Measurements from ENCODE around the gene TAPBP. TPM values are rescaled to one million over a fixed set of nuclear protein-coding genes. Genes with fewer than 3 reads are reported as not detected.
"Not testable (repeated sequence)": the region's sequence is repeated elsewhere in the genome, so short reads cannot be mapped to it uniquely, and the experiment has no call there.

The TAPBP gene
- 10 to 100 TPM; 29.8 to 53.6 (median 40.3) TPM for polyA plus RNA-seq (ENCODE audit: insufficient read length in 4 of 4)

DNA sequence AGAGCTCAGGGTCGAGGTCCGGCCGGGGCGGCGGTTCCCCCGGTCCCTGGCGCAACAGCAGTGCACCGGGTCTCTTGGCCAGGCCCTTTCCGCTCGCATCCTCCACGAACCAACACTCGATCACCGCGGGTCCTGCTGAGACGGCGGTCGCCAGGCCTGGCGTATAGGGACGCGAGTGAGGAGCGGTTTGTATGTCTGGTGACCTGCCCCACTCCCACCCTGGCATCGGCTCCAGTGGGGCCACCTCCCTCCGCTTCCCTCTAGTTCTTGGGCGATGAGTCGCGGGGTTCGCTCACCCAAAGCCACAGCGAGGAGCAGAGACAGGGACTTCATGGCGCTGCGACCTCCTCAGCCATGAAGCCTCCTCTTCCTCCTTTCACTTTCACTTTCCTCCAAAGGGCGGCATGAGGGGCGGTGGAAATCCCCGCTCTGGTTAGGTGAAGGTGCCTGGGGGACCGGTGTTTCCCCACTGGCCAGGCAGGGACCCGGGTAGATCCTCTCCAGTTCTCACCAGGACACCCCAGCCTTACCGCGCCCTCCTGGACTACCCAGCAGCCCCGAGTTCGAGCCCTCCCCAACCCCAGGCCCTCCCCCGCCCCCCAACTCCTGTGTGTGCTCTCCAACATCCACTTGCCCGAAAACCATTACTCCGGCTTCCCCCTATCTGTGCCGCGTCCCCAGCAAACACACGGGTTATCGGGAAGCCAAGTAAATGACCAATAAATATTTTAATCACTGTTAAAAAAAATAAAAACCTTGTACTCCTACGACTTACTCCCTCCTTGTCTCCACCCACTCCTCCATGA is at the start of gene TAPBP:
TAPBP (minus strand) TSS at position 370 of the 806 bp plus-strand sequence; CDS start at position 333, 37 bp downstream.
- peak in 1 of 4 donors; percentile 60 for DNase-seq (ENCODE audit: low read depth in 4 of 4, low spot score in 2 of 4)

DNA sequence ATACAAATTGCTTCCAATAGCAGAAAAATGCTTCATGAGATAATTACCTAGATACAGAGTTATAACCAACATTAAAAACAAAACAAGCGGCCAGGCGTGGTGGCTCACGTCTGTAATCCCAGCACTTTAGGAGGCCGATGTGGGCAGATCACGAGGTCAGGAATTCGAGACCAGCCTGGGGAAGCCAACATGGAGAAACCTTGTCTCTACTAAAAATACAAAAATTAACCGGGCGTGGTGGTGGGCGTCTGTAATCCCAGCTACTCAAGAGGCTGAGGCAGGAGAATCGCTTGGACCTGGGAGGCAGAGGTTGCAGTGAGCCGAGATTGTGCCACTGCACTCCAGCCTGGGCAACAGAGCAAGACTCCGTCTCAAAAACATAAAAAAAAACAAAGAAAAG is 49.6 kb upstream of the TAPBP start:
- not testable (repeated sequence) for DNase-seq (ENCODE audit: low read depth in 4 of 4, low spot score in 2 of 4)

DNA sequence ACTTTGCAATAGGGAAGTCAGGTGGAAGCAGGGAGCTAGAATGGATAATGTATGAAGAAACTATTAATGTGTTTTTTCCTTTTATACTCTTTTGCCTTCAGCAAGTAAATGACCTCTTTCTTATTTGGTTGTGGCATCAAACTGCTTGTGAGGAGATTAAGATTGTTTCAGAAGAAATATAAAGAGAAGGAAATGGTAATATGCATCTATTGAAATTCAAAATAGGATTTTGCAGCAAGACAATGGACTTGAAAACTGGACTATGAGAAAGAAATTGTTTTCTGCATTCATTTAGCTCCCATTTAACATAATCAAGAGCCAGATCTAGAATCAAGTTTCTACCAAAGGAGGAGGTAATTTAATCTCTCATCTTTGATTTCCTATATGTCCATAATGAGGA is 45.5 kb upstream of the TAPBP start:
- DNase-seq (ENCODE audit: low read depth in 4 of 4, low spot score in 2 of 4), result no peak

DNA sequence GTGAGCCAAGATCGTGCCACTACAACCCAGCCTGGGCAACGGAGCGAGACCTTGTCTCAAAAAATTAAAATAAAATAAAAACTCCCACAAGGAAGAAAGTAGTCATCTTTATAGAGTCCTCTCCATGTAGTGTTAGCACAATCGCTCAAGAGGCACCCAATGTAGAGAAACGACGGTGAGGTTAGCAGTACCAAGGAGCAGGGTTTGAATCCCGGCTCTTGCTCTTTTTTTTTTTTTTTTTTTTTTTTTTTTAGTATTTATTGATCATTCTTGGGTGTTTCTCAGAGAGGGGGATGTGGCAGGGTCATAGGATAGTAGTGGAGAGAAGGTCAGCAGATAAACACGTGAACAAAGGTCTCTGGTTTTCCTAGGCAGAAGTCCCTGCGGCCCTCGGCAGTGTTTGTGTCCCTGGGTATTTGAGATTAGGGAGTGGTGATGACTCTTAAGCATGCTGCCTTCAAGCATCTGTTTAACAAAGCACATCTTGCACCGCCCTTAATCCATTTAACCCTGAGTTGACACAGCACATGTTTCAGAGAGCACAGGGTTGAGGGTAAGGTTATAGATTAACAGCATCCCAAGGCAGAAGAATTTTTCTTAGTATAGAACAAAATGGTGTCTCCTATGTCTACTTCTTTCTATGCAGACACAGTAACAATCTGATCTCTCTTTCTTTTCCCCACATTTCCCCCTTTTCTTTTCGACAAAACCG is 43.4 kb upstream of the TAPBP start:
- not testable (repeated sequence) for DNase-seq (ENCODE audit: low read depth in 4 of 4, low spot score in 2 of 4)

DNA sequence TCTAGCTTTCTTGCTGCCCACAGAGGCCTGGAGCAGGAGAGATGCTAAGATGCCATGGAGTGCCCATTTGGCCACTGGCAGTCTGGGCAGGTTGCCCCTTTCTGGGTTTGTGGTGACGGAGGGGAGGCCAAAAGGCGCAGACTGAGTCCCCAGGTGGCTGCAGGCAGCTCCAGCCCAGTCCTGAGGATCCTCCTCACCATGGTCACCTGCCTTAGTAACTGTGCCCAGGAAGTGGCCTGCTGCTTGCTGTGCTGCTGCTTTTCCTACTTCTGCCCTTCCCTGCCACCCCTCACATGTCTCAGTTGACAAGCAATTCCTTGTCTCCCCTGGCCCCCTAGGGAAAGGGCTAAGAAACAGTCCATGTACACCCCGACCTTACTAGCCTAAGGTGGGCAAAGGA is 42.4 kb upstream of the TAPBP start:
- no peak for DNase-seq (ENCODE audit: low read depth in 4 of 4, low spot score in 2 of 4)

DNA sequence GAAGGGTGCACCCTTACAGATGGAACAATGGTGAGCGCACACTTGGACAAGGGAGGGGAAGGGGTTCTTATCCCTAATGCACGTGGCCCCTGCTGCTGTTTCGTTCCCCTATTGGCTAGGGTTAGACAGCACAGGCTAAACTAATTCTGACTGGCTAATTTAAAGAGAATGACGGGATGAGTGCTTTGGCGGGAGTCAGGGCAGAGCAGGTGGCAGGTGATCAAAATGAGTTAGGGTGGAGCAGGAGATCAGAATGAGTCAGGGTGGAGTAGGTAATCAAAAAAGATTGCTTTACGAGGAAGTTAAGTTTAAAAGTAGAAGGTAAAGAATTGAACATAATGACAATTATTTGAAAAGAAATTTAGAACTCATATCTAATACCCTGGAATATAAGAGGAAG is 42.0 kb upstream of the TAPBP start:
- DNase-seq (ENCODE audit: low read depth in 4 of 4, low spot score in 2 of 4), result not testable (repeated sequence)

DNA sequence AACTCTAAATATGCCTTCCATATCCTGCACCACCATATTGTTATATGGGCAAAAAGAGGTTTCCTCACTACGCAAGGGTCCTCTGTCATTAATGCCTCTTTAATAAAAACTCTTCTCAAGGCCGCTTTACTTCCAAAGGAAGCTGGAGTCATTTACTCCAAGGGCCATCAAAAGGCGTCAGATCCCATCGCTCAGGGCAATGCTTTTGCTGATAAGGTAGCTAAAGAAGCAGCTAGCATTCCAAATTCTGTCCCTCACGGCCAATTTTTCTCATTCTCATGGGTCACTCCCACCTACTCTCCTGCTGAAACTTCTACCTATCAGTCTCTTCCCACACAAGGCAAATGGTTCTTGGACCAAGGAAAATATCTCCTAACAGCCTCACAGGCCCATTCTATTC is 33.9 kb upstream of the TAPBP start:
- DNase-seq (ENCODE audit: low read depth in 4 of 4, low spot score in 2 of 4), result no peak

DNA sequence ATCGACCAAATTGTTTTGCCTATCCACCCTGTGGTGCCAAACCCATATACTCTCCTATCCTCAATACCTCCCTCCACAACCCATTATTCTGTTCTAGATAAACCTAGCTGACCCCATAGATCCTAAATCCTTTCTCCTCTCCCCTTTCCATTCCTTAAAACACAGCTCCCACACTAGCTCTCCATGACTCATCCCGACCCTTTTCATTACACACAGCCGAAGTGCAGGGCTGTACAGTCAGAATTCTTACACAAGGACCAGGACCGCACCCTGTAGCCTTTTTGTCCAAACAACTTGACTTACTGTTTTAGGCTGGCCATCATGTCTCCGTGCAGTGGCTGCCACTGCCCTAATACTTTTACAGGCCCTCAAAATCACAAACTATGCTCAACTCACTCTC is 33.1 kb upstream of the TAPBP start:
- DNase-seq (ENCODE audit: low read depth in 4 of 4, low spot score in 2 of 4), result not testable (repeated sequence)

DNA sequence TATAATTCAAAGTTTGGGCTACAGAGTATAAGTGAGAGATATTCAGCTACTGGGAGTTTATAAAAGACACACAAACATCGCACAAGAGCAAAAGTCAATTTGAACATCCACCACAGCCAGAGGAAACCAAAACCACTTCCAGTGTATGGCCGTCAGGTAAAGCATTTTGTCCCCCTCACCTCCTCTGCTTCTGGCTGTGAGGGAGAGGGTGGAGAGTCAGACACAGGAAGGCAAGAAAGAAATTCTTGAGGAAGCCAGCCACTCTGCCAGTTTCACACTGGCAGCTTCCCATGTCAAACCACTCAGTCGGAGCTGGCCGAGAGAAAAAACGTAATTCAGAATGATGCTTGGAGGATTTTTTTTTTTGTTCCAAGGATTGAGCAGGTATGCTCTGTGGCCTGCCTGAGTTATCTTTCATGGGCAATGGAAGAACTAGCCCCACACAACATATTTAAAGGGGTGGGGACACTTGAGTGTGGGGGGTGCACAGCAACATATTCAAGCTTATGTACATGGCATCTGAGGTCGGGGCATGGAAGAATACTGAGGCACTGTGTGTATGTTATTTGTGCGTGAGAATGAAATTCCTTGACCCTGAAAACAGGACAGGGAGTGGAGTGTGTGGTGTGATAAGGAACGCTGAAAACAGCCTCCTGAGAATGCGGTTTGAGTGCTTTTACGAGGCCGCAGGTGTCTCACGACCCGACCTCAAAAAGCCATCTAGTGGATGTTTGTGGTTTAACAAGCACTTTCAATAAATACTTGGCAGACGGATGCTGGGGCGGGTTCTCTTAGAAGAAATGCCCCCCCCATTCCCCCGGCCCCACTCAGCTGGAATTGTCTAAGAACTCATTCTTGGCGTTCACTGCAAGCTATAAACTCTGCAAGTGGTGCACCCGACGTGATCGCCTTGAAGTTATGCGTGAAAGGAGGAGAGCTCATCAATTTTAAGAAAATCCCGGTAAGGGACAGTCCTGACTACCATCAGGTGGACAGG is 31.1 kb upstream of the TAPBP start:
- DNase-seq (ENCODE audit: low read depth in 4 of 4, low spot score in 2 of 4), result peak in 1 of 4 donors; percentile 49

DNA sequence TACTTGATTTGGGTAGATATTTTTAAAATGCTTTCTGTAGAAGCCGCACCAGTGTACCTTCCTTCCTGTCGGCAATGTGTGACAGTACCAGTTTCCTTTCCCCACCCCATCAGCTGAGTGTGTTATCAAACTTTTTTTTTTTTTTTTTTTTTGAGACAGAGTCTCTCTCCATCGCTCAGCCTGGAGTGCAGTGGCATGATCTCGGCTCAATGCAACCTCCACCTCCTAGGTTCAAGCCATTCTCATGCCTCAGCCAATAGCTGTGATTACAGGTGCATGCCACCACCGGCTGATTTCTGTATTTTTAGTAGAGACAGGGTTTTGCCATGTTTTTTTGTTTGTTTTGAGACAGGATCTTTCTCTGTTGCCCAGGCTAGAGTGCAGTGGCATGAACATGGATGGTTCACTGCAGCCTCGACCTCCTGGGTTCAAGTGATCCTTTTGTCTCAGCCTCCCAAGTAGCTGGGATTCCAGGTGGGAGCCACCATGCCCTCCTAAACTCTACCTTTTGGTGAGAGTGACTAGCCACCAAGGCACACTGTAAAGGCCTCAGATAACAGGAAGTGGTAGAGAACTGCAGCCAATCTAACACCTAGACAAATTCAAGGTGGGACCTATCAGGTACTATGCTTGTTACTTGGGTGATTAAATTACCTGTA is 30.2 kb upstream of the TAPBP start:
- DNase-seq (ENCODE audit: low read depth in 4 of 4, low spot score in 2 of 4), result no peak

DNA sequence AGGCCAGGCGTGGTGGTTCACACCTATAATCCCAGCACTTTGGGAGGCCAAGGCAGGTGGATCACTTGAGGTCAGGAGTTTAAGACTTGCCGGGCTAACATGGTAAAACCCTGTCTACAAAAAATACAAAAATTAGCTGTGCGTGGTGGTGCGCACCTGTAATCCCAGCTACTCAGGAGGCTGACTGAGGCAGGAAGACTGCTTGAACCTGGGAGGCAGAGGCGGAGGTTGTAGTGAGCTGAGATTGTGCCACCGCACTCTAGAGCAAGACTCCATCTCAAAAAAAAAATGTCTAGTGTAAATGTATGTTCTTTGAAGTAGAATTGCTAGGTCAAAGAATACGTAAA is 29.7 kb upstream of the TAPBP start:
- DNase-seq (ENCODE audit: low read depth in 4 of 4, low spot score in 2 of 4), result not testable (repeated sequence)

DNA sequence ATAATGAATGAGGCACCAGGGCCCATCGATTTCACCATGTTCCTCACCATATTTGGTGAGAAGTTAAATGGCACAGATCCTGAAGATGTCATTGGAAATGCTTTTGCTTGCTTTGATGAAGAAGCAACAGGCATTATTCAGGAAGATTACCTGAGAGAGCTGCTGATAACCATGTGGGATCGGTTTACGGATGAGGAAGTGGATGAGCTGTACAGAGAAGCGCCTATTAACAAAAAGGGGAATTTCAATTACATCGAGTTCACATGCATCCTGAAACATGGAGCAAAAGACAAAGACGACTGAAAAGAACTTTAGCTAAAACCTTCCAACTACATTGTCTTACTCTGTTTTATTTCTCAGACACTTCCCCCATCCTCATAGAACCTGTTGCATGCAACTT is 25.3 kb upstream of the TAPBP start:
- no peak for DNase-seq (ENCODE audit: low read depth in 4 of 4, low spot score in 2 of 4)

DNA sequence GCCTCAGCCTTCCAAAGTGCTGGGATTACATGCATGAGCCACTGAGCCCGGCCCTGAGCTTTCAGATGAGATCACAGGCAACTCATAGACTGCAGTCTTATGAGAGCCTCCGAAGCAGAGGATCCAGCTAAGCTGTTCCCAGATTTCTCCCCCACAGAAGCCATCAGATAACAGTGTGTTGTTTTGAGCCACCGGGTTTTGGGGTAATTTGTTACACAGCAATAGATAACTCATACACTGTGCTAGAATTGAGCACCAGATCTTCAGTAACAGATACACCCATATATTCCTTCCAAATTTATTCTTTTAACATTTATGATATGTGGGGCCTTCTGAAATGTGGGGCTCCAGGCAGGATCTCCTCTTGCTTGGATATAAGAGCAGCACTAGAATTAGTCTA is 22.6 kb upstream of the TAPBP start:
- DNase-seq (ENCODE audit: low read depth in 4 of 4, low spot score in 2 of 4), result no peak

DNA sequence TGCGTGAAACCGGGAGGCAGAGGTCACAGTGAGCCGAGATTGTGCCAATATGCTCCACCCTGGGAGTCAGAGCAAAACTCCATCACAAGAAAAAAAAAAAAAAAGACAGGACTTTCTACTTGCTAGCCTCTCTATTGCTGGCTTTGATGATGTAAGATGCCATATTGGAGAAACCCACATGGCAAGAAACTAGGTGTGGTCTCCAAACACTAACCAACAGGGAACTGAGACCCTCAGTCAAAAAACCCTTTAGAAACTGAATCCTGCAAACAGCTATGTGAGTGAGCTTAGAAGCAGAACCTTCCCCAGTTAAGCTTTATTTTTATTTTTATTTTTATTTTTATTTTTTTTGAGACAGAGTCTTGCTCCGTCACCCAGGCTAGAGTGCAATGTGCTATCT is 22.0 kb upstream of the TAPBP start:
- no peak for DNase-seq (ENCODE audit: low read depth in 4 of 4, low spot score in 2 of 4)

DNA sequence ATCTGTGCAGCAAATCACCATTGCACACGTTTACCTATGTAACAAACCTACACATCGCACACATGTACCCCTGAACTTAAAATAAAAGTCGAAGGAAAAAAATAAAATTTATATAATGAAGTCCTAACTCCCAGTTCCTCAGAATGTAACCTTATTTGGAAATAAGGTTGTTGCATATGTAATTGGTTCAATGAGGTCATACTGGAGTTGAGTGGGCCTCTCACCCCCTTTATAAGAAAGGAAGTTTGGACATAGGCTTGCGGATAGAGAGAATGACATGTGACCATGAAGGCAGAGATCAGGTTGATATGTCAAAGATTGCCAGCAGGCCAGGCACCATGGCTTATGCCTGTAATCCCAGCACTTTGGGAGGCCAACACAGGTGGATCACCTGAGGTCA is 19.8 kb upstream of the TAPBP start:
- DNase-seq (ENCODE audit: low read depth in 4 of 4, low spot score in 2 of 4), result no peak

DNA sequence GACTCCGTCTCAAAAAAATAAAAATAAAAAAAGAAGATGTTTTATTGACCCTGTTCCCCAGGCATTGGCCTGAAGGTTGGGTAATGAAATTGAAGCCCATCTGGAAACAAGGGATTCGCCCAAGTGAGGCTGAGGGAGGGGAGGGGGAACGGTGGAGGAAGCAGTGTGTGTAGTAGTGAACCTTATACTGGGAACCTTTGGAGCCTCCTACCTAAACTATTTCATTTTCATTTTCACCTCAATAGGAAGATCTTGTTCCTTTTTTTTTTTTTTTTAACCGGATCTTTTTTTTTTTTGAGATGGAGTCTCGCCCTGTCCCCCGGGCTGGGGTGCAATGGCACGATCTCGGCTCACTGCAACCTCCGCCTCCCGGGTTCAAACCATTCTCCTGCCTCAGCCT is 16.9 kb upstream of the TAPBP start:
- DNase-seq (ENCODE audit: low read depth in 4 of 4, low spot score in 2 of 4), result no peak

DNA sequence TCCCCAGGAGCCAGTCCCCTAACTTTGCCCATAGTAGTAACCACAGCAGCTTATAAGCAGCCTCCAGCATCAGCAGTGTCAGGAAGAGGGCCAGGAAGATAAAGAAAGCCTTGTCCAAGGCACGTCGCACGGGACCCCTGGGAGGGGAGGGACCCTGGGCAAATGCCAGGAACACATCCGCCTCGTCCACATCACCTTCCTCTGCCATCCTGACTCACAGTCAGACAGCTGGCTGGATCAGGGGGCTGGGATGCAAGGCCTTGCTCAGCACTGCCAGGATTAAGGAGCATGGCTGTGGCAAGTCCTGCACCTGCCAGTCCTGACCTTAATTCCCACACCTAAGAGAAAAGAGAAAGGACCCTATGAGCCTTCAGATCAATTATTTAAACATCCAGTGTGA is 15.2 kb upstream of the TAPBP start:
- DNase-seq (ENCODE audit: low read depth in 4 of 4, low spot score in 2 of 4), result no peak

DNA sequence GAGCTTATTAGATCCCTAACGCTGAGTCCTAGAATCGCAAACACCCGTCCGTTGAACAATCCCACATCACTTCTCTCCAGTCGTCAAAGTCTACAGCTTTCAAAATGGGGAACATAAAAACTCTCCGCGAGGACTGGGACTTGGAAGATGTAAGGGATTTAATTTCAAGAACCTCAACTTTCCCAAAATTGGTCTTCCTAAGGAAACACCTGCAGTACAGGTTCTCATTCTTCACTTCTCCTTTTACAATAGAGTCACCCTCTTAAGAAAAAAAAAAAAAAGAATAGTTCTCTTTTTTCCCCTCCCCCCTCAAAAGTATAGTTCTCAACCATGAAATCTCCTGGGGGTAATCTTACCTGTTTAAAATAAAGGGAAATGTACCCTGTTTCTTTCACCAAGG is 10.2 kb upstream of the TAPBP start:
- no peak for DNase-seq (ENCODE audit: low read depth in 4 of 4, low spot score in 2 of 4)

DNA sequence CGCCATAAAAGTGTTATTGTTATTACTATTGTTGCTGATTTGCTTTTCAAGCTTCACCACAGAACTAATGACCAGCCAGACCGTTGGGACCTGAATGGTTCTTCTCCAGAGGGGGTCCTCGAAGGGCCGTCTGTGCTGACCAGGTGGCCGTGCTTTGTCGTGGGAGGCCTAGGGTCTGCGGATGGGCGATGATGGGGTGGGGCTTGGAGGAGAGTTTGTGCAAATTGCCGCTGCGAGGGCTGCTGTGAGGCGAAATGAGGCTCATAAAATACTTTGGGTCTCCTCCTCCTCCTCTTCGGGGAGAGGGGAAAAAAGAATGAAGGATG is 9.7 kb upstream of the TAPBP start:
- DNase-seq (ENCODE audit: low read depth in 4 of 4, low spot score in 2 of 4), result no peak

DNA sequence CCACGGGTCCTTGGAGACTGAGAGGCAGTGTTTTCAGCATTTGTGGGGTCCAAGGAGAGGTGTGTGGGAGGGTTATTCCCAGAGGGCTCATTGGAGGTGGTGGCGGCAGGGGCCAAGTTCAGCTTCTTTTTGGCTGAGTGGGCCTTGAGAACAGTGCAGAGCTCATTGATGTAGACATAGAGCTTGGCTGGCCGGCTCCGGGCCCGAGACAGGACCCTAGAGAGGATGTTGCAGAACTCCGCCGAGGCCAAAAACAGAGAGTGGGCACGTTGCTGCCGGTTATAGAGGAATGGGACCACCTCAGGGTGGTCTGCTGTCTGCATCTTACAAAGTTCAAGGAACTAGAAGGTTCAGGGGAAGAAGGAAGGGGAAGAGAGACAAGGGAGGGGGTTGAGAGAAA is 7.3 kb upstream of the TAPBP start:
- DNase-seq (ENCODE audit: low read depth in 4 of 4, low spot score in 2 of 4), result no peak
